Esophagus squamous epithelium (tissue), 4 donors: ENCODE results near the gene NPIPB4.
"Not testable (repeated sequence)": the region's sequence is repeated elsewhere in the genome, so short reads cannot be mapped to it uniquely, and the experiment has no call there.

Experiments
- POLR2A ChIP-seq, 4 donors: fragments of 450-650 bp; IDR thresholded peaks; one replicate each; pipeline ENCODE4 v1.6.1; 2017; ENCODE audit warnings: antibody characterized with exemption in 4 of 4, mild to moderate bottlenecking in 4 of 4, moderate library complexity in 3 of 4
- TF ChIP-seq, protein P1 (sequence below), 6 experiments: fragments of 450-650 bp in 4 of 6; fragments of 200-600 bp in 2 of 6; sonication (generic) in 2 of 6; IDR thresholded peaks; one replicate each; pipeline ENCODE4 v1.5.1; 2016 to 2019; ENCODE audit warnings: antibody characterized with exemption in 6 of 6, mild to moderate bottlenecking in 4 of 6, moderate library complexity in 4 of 6

DNA sequence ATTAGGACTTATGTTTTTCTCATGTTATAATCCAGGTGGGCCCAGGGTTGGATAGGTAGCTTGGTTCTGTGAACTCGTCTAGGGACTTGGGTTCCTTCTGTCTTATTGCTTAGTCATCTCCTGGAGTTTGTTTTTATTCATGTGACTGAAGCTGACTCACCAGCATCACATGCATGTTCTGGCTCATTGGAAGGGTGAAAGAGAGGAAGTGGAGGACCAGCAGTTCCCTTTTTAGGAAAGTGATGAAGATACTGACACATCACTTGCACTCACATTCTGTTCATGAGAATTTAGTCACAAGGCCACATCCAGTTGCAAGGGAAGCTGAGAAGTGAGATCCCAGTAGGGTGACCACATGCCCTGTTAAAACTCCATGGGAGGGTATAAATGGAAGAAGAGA lies 67.0 kb downstream of the NPIPB4 start:
- TF ChIP-seq, protein P1, sequence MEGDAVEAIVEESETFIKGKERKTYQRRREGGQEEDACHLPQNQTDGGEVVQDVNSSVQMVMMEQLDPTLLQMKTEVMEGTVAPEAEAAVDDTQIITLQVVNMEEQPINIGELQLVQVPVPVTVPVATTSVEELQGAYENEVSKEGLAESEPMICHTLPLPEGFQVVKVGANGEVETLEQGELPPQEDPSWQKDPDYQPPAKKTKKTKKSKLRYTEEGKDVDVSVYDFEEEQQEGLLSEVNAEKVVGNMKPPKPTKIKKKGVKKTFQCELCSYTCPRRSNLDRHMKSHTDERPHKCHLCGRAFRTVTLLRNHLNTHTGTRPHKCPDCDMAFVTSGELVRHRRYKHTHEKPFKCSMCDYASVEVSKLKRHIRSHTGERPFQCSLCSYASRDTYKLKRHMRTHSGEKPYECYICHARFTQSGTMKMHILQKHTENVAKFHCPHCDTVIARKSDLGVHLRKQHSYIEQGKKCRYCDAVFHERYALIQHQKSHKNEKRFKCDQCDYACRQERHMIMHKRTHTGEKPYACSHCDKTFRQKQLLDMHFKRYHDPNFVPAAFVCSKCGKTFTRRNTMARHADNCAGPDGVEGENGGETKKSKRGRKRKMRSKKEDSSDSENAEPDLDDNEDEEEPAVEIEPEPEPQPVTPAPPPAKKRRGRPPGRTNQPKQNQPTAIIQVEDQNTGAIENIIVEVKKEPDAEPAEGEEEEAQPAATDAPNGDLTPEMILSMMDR (IDR thresholded peaks at IDR 0.05) = not testable (repeated sequence)
- not testable (repeated sequence) for TF ChIP-seq POLR2A (IDR thresholded peaks at IDR 0.05)
